IPS-NIHi11 (cell line): ENCODE results near the gene KCTD7.
"Not testable (repeated sequence)": the region's sequence is repeated elsewhere in the genome, so short reads cannot be mapped to it uniquely, and the experiment has no call there.

Experiments used
- DNase-seq: peaks from one replicate; pipeline ENCODE4 v3.0.0; 2012; ENCODE audit warnings: mixed read lengths, low spot score

The KCTD7 gene

DNA sequence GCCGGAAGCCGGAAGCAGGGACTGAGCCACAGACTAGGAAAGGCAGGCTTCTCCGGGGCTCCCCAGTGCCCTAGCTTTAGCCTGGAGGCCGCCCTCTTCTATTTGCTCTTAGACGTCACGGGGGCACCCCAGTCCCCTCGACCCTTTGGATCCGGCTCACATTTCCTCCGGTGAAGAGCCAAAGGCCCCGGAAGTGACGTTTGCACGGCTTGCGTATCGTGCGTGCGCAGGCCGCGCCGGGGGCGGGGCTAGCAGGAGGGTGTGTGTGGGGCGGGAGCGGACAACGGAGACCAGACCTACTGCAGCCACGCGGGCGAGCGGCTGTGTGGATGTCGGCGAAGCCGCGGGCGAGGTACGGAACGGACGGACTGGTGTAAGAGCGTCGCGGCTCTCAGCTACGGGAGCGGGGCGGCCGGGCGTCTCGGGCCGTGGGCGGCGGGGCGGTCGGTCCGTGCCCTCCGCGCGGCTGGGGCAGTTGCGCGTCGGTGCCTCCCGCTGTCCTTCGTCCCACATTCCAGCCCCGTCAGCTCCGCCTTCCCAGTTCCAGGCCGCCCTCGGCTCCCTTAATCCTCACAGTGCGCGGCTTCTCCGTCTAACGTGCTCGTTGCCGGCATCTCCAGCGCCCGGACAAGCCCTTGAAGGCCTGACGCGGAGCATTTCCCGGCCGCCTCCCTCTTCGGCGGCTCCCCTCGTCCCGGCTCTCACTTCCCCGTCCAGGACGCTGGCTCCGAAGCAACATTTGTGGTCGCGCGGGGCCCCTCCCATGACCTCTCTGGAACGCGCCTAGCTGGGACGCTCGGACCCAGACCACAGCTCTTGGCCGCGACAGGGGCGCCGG lies 25.8 kb downstream of the KCTD7 start:
- DNase-seq, result peak; percentile 97

DNA sequence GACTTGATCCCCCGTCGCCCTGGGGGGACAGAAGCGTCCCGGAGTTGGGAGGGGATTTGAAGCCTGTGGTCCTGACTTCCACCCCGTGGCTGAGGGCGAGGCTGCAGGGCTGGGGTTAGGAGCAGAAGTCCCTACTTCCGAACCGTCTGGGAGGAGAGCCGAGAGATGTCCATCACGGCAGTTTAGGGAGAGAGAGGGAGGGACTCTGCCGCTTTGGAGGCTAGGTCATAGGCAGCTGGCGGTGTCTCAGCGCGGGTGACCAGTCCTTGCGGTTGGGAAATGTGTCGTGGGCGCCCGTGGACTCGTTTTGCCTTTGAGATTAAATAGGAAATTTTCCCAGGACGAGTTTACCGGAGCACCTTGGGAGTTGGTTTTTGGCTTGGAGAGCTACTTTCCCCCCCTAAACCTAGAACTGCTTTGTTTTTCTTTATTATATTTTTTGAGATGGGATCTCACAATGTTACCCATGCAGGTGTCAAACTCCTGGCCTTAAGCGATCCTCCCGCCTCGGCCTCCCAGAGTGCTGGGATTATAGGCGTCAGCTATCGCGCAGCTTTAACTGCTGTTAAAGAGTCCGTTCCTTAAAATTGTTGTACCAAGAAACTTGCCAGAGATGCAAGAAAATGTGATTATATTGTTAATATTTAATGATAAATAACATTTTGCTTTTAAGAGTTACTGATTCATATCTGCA lies 26.6 kb downstream of the KCTD7 start:
- DNase-seq, result peak; percentile 26

GRCh38 chr7:66655826-66656485 lies 27.3 kb downstream of the KCTD7 start:
- DNase-seq, result not testable (repeated sequence)

DNA sequence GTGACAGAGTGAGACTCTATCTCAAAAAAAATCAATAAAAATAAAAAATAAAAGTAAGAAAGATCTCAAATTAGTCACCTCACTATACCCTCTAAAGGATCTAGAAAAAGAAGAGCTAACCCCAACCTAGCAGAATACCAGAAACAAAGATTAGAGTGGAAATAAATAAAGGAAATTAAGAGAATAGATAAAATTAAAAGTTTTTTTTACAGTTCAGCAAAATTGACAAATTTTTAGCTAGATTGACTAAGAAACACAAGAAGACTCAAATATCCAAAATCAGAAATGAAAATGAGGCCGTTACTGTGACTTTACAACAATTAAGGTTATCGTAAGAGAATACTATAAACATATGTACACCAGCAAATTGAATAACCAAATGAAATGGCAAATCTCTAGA lies 29.1 kb downstream of the KCTD7 start:
- no peak for DNase-seq

- no peak for DNase-seq
Observed at GRCh38 chr7:66662646-66663264, 34.1 kb downstream of the KCTD7 start.

GRCh38 chr7:66664590-66665293 lies 36.1 kb downstream of the KCTD7 start:
- peak; percentile 10 for DNase-seq

GRCh38 chr7:66666313-66666952 lies 37.8 kb downstream of the KCTD7 start:
- DNase-seq, result no peak

DNA sequence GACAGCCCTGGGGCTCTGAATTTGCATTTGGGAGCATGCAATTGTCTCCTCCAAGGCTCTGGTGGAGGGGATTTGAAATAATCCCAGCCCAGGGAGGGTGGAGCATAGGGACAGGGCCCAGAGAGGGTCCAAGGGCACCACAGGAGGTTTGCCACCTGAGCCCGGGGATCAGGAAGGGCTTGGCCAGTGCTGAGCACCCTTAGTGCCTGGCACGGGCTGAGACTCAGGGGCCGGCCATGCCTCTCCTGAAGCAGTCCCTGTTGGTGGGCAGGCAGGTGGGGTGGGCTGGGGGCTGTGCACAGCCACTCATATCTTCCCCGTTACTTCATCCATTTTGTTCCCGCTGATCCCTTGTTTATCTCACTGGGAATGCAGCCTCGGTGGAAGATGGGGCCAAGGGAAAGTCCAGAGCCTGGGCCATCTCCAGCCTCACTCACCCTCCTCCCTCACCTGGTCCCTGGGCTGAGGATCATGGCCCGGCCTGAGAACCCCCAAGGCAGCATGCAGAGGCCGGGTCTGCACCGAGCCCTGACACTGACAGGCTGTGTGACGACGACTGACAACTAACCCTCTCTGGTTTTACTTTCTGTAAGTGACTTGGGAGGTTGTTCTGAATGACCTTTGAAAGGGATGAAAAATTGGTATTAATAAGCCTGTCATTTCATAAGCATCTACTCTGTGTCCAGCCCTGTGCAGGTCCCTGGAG lies 38.5 kb downstream of the KCTD7 start:
- DNase-seq, result peak; percentile 8

DNA sequence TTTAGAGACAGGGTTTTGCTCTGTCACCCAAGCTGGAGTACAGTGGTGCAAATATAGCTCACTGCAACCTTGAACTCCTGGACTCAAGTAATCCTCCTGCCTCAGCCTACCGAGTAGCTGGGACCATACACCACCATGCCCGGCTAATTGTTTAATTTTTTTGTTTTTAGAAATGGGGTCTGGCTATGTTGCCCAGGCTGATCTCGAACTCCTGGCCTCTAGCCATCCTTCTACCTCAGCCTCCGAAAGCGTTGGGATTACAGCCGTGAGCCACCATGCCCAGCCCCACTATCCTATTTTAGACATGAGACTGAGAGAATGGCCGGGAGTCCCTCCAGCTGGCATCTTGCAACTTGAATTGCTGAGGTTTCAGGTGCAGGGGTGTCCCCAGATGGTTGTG lies 39.4 kb downstream of the KCTD7 start:
- no peak for DNase-seq

- DNase-seq, result no peak
Observed at GRCh38 chr7:66668677-66669076, 40.0 kb downstream of the KCTD7 start.

- no peak for DNase-seq
Observed at GRCh38 chr7:66669088-66669487, 40.4 kb downstream of the KCTD7 start.

GRCh38 chr7:66669496-66669895 lies 40.8 kb downstream of the KCTD7 start:
- no peak for DNase-seq

- no peak for DNase-seq
Observed at GRCh38 chr7:66671034-66671433, 42.4 kb downstream of the KCTD7 start.

- DNase-seq, result not testable (repeated sequence)
Observed at GRCh38 chr7:66671486-66671885, 42.8 kb downstream of the KCTD7 start.

DNA sequence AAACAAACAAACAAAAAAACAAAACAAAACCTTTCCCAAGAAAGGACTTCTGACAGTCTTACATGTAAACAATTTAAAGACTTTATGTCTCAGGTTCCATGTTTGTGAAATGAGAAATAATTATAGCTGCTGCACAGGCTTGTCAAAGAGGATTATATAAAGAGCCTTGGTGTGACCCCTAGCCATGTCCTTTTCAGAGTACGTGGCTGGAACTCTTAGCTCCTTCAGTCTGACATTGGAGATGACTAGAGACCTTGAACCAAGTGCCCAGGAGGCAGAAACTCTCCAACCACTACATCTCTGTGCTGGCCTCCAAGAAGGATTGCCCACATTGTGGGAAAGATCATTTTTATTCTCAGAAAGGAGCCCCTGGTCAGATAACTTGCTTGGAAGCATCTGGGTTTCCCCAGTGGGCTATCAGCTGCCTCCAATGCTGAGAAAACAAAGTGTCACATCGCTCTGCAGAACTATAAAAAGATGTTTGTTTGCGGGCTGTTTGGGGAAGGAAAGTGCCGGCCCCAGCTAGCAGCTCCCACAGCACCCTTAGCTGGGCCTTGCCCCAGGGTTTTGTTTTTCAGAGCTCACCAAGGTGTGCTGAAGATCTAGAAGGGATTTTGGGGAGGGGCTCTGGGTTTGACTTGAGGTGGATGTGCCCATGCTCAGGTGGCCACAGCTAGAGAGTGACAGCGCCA lies 43.9 kb downstream of the KCTD7 start:
- not testable (repeated sequence) for DNase-seq

- not testable (repeated sequence) for DNase-seq
Observed at GRCh38 chr7:66673124-66673640, 44.5 kb downstream of the KCTD7 start.

GRCh38 chr7:66679633-66680244 lies 51.1 kb downstream of the KCTD7 start:
- no peak for DNase-seq

- DNase-seq, result peak; percentile 97
Observed at GRCh38 chr7:66681491-66682349, 53.0 kb downstream of the KCTD7 start.
